Adrenal gland (tissue), 5 donors: Measurements from ENCODE around the gene OR5I1.

ENCODE experiments used
- POLR2A ChIP-seq, 2 donors: fragments of 450-650 bp; IDR thresholded peaks; one replicate each; pipeline ENCODE4 v1.6.1; 2017; ENCODE audit warnings: antibody characterized with exemption in 2 of 2, mild to moderate bottlenecking in 2 of 2, moderate library complexity in 1 of 2
- TF ChIP-seq, protein P1 (sequence below), 6 experiments: fragments of 450-650 bp in 4 of 6; fragments of 200-600 bp in 2 of 6; sonication (generic) in 1 of 6; IDR thresholded peaks; 1 replicate in 5 of 6; 2 replicates in 1 of 6; pipeline versions ENCODE4 v1.5.1 to v1.8.0; 2016 to 2021; ENCODE audit warnings: antibody characterized with exemption in 6 of 6, mild to moderate bottlenecking in 2 of 6, moderate library complexity in 1 of 6
- donor health status: DM: no; HTN: no; CAD: no.

DNA sequence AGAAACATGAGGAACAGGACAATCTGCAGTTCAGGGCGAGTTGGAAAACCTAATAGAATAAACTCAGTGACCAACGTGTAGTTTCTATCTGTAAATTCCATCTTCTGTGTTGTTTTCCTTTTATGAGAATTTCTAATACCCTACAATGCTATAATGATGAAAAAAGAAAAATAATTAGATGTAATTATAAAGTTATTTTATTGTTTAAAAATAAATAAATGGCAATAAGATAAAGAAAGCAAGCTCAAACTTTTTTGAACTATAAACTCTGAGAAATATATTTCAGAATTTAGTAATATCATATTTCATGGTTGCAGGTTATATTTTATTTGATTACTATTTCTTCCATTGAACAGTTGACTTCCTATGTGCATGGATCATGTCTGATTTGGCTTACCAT, at the start of gene OR5I1:
- TF ChIP-seq, protein P1, sequence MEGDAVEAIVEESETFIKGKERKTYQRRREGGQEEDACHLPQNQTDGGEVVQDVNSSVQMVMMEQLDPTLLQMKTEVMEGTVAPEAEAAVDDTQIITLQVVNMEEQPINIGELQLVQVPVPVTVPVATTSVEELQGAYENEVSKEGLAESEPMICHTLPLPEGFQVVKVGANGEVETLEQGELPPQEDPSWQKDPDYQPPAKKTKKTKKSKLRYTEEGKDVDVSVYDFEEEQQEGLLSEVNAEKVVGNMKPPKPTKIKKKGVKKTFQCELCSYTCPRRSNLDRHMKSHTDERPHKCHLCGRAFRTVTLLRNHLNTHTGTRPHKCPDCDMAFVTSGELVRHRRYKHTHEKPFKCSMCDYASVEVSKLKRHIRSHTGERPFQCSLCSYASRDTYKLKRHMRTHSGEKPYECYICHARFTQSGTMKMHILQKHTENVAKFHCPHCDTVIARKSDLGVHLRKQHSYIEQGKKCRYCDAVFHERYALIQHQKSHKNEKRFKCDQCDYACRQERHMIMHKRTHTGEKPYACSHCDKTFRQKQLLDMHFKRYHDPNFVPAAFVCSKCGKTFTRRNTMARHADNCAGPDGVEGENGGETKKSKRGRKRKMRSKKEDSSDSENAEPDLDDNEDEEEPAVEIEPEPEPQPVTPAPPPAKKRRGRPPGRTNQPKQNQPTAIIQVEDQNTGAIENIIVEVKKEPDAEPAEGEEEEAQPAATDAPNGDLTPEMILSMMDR (IDR thresholded peaks at IDR 0.05): no peak
- TF ChIP-seq POLR2A (IDR thresholded peaks at IDR 0.05): no peak
